HepG2 (cell line): ENCODE data around the gene B4GALT3. TPM values are rescaled to one million over a fixed set of nuclear protein-coding genes. Genes with fewer than 3 reads are reported as not detected.

Source experiments
- MBNL3 ChIP-seq: fragments of 250-450 bp; sonication (Bioruptor Pico); conservative IDR thresholded peaks from 2 replicates; pipeline ENCODE4 v1.8.0; 2022; ENCODE audit warnings: mild to moderate bottlenecking, inconsistent platforms
- REXO4 ChIP-seq: sonication (generic); formaldehyde crosslinking; IDR thresholded peaks from 2 replicates; pipeline ENCODE4 v1.8.0; 2022; ENCODE audit warnings: missing genetic modification reagents, mild to moderate bottlenecking, borderline replicate concordance
- RFX5 ChIP-seq: IDR thresholded peaks from 2 replicates; pipeline ENCODE4 v1.6.1; 2011; ENCODE audit warnings: low read depth, low read length, improper control_type of control experiment
- TRIM24 ChIP-seq: sonication (generic); formaldehyde crosslinking; IDR thresholded peaks from 2 replicates; pipeline ENCODE4 v1.8.0; 2022; ENCODE audit warnings: mild to moderate bottlenecking, missing genetic modification reagents
- ZNF33B ChIP-seq: sonication (generic); formaldehyde crosslinking; IDR thresholded peaks from 2 replicates; pipeline ENCODE4 v1.5.1; 2020; ENCODE audit warnings: mild to moderate bottlenecking, missing genetic modification reagents
- ZNF773 ChIP-seq: sonication (generic); formaldehyde crosslinking; IDR thresholded peaks from 2 replicates; pipeline ENCODE4 v1.4.0; 2020; ENCODE audit warnings: missing genetic modification reagents, borderline replicate concordance
- polyA plus RNA-seq, 8 experiments: library from polyadenylated mRNA; depleted of rRNA in 3 of 8; stranded (reverse) in 7 of 8; unstranded in 1 of 8; fragments of >200 nt; fragmentation: Illumina TruSeq in 4 of 8; extraction: Trizol in 4 of 8; gene quantifications; 2 replicates each; pipeline versions ENCODE4 v1.2.1 to v1.2.3, GENCODE V29; 2011 to 2016; ENCODE audit warnings: low read depth in 4 of 8, missing spikeins in 1 of 8, mixed read lengths in 1 of 8; ENCODE audit not compliant: insufficient read depth in 1 of 8
- total RNA-seq, 5 experiments: library from RNA; depleted of rRNA; stranded (reverse); fragments of >200 nt; fragmentation: Illumina TruSeq; extraction: Trizol; gene quantifications; 2 replicates each; pipeline ENCODE4 v1.2.3, GENCODE V29; 2016; ENCODE audit warnings: low read depth in 1 of 5
- TF ChIP-seq, protein P1 (sequence below): sonication (generic); formaldehyde crosslinking; IDR thresholded peaks from 2 replicates; pipeline ENCODE4 v1.8.0; 2022; ENCODE audit warnings: mild to moderate bottlenecking, missing genetic modification reagents; ENCODE audit not compliant: insufficient replicate concordance
- TF ChIP-seq, protein P2 (sequence below): sonication (generic); formaldehyde crosslinking; IDR thresholded peaks from one replicate; pipeline ENCODE4 v1.5.1; 2020; ENCODE audit warnings: mild to moderate bottlenecking, missing genetic modification reagents; ENCODE audit errors: not compliant biosample characterization
- TF ChIP-seq, protein P3 (sequence below): sonication (generic); formaldehyde crosslinking; IDR thresholded peaks from 2 replicates; pipeline ENCODE4 v1.4.0; 2020; ENCODE audit warnings: missing genetic modification reagents
- TF ChIP-seq, protein P4 (sequence below): sonication (generic); formaldehyde crosslinking; IDR thresholded peaks from 2 replicates; pipeline ENCODE4 v1.5.1; 2020; ENCODE audit warnings: missing genetic modification reagents, mild to moderate bottlenecking, borderline replicate concordance

The B4GALT3 gene
- total and polyA plus RNA-seq, 2 of the 13 experiments (the other 11 are each of a cell fraction or from before 2014, with no cell fraction given), result 35.6 to 40.4 TPM

DNA sequence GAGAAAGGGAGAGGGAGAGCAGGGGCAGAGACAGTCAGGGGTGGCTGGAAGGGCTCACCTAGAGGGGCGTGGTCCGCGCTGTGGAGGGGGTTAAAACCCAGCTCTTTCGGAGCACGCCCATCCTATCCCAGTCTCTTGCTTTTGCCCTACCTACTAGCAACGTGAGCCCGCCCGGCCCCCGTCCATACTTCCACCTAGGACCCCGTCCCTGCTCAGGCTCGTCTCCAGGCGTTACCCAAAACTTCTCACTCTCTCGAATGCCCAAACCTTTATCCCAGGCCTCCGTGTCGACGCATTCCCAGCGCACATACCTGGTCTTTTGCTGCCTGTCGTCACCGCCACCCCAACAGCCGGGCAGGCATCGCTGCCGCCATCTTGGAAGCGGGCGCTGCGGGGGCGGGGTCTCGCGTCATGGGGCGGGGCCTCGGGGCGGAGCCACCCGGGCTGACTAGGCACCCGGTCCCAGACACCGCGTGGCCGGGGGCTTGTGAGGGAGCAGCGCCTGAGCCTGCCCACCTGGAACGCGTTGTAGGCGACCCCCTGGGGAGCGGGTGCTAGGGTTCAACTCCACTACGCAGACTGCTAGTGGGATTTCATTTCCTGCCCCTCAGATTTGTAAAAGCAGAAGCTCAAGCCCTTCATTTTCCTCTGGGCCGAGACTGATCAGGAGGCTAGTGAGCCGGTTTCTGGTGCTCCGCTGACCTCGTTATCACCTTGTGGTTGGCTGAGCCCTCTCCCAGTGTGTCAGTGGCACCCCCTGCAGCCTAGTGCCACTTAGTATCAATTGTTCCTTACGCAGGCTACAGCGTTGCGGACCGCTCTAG, at the start of gene B4GALT3 (continued):
- TF ChIP-seq TRIM24, result no peak
- peak; percentile 72; the same call in 1 of the 2 replicates for TF ChIP-seq ZNF33B (CRISPR knock-in tag)
- TF ChIP-seq, protein P1, sequence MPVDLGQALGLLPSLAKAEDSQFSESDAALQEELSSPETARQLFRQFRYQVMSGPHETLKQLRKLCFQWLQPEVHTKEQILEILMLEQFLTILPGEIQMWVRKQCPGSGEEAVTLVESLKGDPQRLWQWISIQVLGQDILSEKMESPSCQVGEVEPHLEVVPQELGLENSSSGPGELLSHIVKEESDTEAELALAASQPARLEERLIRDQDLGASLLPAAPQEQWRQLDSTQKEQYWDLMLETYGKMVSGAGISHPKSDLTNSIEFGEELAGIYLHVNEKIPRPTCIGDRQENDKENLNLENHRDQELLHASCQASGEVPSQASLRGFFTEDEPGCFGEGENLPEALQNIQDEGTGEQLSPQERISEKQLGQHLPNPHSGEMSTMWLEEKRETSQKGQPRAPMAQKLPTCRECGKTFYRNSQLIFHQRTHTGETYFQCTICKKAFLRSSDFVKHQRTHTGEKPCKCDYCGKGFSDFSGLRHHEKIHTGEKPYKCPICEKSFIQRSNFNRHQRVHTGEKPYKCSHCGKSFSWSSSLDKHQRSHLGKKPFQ, result no peak
- TF ChIP-seq, protein P2, sequence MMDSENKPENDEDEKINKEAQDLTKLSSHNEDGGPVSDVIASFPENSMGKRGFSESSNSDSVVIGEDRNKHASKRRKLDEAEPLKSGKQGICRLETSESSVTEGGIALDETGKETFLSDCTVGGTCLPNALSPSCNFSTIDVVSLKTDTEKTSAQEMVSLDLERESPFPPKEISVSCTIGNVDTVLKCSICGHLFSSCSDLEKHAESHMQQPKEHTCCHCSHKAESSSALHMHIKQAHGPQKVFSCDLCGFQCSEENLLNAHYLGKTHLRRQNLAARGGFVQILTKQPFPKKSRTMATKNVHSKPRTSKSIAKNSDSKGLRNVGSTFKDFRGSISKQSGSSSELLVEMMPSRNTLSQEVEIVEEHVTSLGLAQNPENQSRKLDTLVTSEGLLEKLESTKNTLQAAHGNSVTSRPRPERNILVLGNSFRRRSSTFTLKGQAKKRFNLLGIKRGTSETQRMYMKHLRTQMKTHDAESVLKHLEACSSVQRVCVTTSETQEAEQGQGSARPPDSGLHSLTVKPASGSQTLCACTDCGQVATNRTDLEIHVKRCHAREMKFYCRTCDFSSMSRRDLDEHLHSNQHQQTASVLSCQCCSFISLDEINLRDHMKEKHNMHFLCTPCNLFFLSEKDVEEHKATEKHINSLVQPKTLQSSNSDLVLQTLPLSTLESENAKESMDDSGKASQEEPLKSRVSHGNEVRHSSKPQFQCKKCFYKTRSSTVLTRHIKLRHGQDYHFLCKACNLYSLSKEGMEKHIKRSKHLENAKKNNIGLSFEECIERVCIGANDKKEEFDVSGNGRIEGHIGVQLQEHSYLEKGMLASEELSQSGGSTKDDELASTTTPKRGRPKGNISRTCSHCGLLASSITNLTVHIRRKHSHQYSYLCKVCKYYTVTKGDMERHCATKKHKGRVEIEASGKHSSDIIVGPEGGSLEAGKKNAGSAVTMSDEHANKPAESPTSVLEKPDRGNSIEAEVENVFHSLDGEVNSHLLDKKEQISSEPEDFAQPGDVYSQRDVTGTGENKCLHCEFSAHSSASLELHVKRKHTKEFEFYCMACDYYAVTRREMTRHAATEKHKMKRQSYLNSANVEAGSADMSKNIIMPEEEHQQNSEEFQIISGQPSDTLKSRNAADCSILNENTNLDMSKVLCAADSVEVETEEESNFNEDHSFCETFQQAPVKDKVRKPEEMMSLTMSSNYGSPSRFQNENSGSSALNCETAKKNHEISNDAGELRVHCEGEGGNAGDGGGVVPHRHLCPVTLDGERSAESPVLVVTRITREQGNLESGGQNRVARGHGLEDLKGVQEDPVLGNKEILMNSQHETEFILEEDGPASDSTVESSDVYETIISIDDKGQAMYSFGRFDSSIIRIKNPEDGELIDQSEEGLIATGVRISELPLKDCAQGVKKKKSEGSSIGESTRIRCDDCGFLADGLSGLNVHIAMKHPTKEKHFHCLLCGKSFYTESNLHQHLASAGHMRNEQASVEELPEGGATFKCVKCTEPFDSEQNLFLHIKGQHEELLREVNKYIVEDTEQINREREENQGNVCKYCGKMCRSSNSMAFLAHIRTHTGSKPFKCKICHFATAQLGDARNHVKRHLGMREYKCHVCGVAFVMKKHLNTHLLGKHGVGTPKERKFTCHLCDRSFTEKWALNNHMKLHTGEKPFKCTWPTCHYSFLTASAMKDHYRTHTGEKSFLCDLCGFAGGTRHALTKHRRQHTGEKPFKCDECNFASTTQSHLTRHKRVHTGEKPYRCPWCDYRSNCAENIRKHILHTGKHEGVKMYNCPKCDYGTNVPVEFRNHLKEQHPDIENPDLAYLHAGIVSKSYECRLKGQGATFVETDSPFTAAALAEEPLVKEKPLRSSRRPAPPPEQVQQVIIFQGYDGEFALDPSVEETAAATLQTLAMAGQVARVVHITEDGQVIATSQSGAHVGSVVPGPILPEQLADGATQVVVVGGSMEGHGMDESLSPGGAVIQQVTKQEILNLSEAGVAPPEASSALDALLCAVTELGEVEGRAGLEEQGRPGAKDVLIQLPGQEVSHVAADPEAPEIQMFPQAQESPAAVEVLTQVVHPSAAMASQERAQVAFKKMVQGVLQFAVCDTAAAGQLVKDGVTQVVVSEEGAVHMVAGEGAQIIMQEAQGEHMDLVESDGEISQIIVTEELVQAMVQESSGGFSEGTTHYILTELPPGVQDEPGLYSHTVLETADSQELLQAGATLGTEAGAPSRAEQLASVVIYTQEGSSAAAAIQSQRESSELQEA, result peak; percentile 84
- TF ChIP-seq ZNF773 (CRISPR knock-in tag), result 0 out of 2 replicates have a peak, but pooled peaks have one; percentile 33
- TF ChIP-seq, protein P3, sequence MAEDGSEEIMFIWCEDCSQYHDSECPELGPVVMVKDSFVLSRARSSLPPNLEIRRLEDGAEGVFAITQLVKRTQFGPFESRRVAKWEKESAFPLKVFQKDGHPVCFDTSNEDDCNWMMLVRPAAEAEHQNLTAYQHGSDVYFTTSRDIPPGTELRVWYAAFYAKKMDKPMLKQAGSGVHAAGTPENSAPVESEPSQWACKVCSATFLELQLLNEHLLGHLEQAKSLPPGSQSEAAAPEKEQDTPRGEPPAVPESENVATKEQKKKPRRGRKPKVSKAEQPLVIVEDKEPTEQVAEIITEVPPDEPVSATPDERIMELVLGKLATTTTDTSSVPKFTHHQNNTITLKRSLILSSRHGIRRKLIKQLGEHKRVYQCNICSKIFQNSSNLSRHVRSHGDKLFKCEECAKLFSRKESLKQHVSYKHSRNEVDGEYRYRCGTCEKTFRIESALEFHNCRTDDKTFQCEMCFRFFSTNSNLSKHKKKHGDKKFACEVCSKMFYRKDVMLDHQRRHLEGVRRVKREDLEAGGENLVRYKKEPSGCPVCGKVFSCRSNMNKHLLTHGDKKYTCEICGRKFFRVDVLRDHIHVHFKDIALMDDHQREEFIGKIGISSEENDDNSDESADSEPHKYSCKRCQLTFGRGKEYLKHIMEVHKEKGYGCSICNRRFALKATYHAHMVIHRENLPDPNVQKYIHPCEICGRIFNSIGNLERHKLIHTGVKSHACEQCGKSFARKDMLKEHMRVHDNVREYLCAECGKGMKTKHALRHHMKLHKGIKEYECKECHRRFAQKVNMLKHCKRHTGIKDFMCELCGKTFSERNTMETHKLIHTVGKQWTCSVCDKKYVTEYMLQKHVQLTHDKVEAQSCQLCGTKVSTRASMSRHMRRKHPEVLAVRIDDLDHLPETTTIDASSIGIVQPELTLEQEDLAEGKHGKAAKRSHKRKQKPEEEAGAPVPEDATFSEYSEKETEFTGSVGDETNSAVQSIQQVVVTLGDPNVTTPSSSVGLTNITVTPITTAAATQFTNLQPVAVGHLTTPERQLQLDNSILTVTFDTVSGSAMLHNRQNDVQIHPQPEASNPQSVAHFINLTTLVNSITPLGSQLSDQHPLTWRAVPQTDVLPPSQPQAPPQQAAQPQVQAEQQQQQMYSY, result no peak
- no peak for TF ChIP-seq REXO4 (CRISPR knock-in tag)
- TF ChIP-seq MBNL3 (CRISPR knock-in tag), result no peak
- TF ChIP-seq RFX5, result no peak
- TF ChIP-seq, protein P4, sequence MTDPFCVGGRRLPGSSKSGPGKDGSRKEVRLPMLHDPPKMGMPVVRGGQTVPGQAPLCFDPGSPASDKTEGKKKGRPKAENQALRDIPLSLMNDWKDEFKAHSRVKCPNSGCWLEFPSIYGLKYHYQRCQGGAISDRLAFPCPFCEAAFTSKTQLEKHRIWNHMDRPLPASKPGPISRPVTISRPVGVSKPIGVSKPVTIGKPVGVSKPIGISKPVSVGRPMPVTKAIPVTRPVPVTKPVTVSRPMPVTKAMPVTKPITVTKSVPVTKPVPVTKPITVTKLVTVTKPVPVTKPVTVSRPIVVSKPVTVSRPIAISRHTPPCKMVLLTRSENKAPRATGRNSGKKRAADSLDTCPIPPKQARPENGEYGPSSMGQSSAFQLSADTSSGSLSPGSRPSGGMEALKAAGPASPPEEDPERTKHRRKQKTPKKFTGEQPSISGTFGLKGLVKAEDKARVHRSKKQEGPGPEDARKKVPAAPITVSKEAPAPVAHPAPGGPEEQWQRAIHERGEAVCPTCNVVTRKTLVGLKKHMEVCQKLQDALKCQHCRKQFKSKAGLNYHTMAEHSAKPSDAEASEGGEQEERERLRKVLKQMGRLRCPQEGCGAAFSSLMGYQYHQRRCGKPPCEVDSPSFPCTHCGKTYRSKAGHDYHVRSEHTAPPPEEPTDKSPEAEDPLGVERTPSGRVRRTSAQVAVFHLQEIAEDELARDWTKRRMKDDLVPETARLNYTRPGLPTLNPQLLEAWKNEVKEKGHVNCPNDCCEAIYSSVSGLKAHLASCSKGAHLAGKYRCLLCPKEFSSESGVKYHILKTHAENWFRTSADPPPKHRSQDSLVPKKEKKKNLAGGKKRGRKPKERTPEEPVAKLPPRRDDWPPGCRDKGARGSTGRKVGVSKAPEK (CRISPR knock-in tag), result no peak
